ENCODE data around the gene SLC16A1.

SLC16A1 gene

GRCh38 chr1:112868191-112868590, 87.8 kb downstream of the SLC16A1 start:
- in situ Hi-C loops (cut with HindIII; ENCODE audit: low sequenced_read_pairs): no loop called here
- H3K4me3 ChIP-seq (ENCODE audit: low read depth, low read length): no peak overlapping the region
- no peak for DNase-seq (ENCODE audit: low read depth)
- TF ChIP-seq CTCF (IDR thresholded peaks at IDR 0.05; ENCODE audit: low read depth, low read length, missing control alignments): no peak

GRCh38 chr1:112866981-112867380, 89.0 kb downstream of the SLC16A1 start:
- in situ Hi-C loops (cut with HindIII; ENCODE audit: low sequenced_read_pairs): no loop called here
- no peak for TF ChIP-seq CTCF (IDR thresholded peaks at IDR 0.05; ENCODE audit: low read depth, low read length, missing control alignments)
- DNase-seq (ENCODE audit: low read depth): no peak
- H3K4me3 ChIP-seq (ENCODE audit: low read depth, low read length): no peak overlapping the region

- TF ChIP-seq CTCF (IDR thresholded peaks at IDR 0.05; ENCODE audit: low read depth, low read length, missing control alignments): no peak
- in situ Hi-C loops (cut with HindIII; ENCODE audit: low sequenced_read_pairs): no loop called here
- no peak overlapping the region for H3K4me3 ChIP-seq (ENCODE audit: low read depth, low read length)
- DNase-seq (ENCODE audit: low read depth): peak; percentile 40
Measured at GRCh38 chr1:112866151-112866550, 89.8 kb downstream of the SLC16A1 start.

- H3K4me3 ChIP-seq (ENCODE audit: low read depth, low read length): no peak overlapping the region
- DNase-seq (ENCODE audit: low read depth): no peak
- TF ChIP-seq CTCF (IDR thresholded peaks at IDR 0.05; ENCODE audit: low read depth, low read length, missing control alignments): no peak
- in situ Hi-C loops (cut with HindIII; ENCODE audit: low sequenced_read_pairs): no loop called here
Measured at GRCh38 chr1:112862753-112863426, 93.1 kb downstream of the SLC16A1 start.

Measured in astrocyte of the cerebellum (primary cell).